ENCODE data around the gene C1orf198. TPM values are rescaled to one million over a fixed set of nuclear protein-coding genes. Genes with fewer than 3 reads are reported as not detected.

Gene C1orf198
- total RNA-seq, 1 donor from 2014 or later: 7.1 TPM

GRCh38 chr1:230913496-230913895 is 45.2 kb upstream of the C1orf198 start:
- no peaks in the 10 kb centered on the region for H3K27me3 ChIP-seq (ENCODE audit: control insufficient read depth, insufficient read depth, low read length)
- DNase-seq (ENCODE audit: low read depth) (peak; percentile 29), FAIRE-seq (no peak)
- H3K36me3 ChIP-seq (ENCODE audit: control insufficient read depth, insufficient read depth, low read length): peaks cover 3% of the 10 kb centered on the region
- no peak overlapping the region for H3K4me3 ChIP-seq (ENCODE audit: low read depth, low read length)
- TF ChIP-seq, protein P1, sequence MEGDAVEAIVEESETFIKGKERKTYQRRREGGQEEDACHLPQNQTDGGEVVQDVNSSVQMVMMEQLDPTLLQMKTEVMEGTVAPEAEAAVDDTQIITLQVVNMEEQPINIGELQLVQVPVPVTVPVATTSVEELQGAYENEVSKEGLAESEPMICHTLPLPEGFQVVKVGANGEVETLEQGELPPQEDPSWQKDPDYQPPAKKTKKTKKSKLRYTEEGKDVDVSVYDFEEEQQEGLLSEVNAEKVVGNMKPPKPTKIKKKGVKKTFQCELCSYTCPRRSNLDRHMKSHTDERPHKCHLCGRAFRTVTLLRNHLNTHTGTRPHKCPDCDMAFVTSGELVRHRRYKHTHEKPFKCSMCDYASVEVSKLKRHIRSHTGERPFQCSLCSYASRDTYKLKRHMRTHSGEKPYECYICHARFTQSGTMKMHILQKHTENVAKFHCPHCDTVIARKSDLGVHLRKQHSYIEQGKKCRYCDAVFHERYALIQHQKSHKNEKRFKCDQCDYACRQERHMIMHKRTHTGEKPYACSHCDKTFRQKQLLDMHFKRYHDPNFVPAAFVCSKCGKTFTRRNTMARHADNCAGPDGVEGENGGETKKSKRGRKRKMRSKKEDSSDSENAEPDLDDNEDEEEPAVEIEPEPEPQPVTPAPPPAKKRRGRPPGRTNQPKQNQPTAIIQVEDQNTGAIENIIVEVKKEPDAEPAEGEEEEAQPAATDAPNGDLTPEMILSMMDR (IDR thresholded peaks at IDR 0.05; ENCODE audit: insufficient read depth, low read length, severe bottlenecking): no peak

DNA sequence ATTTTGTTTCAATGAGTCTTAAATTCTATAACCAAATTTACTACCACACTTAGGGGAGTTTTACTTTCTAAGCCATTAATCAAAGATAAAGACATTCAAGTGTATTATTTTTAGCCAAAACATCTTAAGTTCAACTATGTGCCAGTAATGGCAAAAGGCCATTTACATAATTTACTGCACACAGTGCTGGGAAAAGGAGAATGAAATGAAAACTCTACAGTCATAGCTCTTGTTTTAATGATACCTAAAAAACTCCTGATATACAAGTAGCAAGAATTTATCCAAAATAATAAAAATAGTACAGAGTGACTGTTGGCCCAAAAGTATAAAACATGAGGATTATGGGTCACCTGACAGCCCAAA is 42.4 kb upstream of the C1orf198 start:
- H3K4me3 ChIP-seq (ENCODE audit: low read depth, low read length): no peak overlapping the region
- no peaks in the 10 kb centered on the region for H3K27me3 ChIP-seq (ENCODE audit: control insufficient read depth, insufficient read depth, low read length)
- peaks cover 3% of the 10 kb centered on the region for H3K36me3 ChIP-seq (ENCODE audit: control insufficient read depth, insufficient read depth, low read length)
- no peak for FAIRE-seq
- no peak for DNase-seq (ENCODE audit: low read depth)
- TF ChIP-seq, protein P1 (IDR thresholded peaks at IDR 0.05; ENCODE audit: insufficient read depth, low read length, severe bottlenecking): no peak

DNA sequence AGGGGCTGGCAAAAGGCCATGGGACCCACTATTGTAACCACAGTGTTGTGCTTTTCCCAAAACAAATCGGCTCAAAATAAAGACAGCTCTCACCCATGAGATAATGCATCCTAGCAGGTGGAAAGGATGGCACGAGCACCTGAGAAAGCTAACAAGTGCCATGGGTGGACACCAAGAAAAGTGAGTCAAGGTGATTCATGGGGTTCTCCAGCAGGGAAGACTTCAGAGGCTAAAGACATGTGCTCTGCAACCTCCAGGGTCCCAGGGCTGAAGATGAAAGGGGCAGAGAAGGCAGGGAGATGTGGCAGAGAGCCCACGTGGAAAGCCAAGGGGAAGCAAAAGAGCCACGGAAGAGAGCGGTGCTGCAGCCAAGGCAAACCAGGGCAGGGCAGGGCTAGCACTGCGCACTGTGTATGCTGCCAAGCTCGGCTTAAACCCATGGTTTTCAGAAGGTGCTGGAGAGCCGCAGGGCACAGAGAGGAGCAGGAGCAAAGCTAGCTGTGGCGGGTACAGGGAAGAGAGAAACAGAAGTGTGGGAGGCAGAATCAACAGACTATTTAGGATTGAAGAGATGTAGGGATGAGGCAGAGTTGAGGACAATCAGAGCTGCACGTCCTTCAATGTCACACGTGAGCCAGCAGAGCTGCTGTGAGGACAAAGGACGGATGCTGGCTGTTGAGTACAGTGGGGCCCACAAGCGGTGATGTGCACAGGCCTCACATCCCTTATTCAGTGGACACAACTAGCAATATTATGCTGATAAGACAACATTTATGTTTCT is 41.8 kb upstream of the C1orf198 start:
- TF ChIP-seq, protein P1 (IDR thresholded peaks at IDR 0.05; ENCODE audit: insufficient read depth, low read length, severe bottlenecking): no peak
- Histone ChIP-seq H3K36me3 (ENCODE audit: control insufficient read depth, insufficient read depth, low read length) (peaks cover 3% of the 10 kb centered on the region), H3K4me3 (ENCODE audit: low read depth, low read length) (no peak overlapping the region), H3K27me3 (ENCODE audit: control insufficient read depth, insufficient read depth, low read length) (no peaks in the 10 kb centered on the region)
- DNase-seq (ENCODE audit: low read depth): no peak
- peak; percentile 80 for FAIRE-seq

DNA sequence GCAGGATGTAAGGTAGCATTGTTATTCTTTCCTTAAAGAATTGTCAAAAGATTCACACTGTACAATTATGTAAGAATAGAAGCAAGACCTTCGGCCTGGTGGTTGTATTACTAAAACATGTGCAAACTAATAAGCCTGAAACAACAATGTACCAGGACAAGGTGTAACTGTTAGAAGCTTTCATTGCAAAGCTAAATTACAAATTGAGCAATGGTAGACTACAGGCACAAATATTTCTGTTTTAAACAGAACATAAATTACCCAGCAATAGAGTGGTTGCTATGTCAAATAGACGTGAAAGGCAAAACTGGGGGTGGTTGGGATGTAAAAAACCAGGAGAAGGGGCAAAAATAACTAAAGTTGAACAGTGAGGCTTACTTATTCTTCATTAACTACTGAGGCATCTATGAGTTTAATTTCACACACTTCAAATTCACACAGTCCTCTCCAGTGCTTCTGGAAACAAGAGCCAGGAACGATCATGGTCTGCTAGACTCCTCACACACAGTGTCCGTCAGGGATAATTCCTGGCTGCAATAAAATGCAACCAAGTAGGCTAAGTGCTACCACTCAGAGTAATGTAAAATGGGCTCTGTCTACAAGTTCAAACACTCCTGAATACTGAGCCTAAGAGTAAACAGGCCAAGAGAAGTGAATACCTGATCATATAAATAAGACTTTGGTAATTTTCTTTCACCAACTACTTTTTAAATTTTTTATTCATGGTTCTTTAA is 39.3 kb upstream of the C1orf198 start:
- H3K27me3 ChIP-seq (ENCODE audit: control insufficient read depth, insufficient read depth, low read length): no peaks in the 10 kb centered on the region
- H3K4me3 ChIP-seq (ENCODE audit: low read depth, low read length): no peak overlapping the region
- FAIRE-seq: no peak
- TF ChIP-seq, protein P1 (IDR thresholded peaks at IDR 0.05; ENCODE audit: insufficient read depth, low read length, severe bottlenecking): no peak
- peaks cover 3% of the 10 kb centered on the region for H3K36me3 ChIP-seq (ENCODE audit: control insufficient read depth, insufficient read depth, low read length)
- DNase-seq (ENCODE audit: low read depth): no peak

- H3K27me3 ChIP-seq (ENCODE audit: control insufficient read depth, insufficient read depth, low read length): no peaks in the 10 kb centered on the region
- H3K36me3 ChIP-seq (ENCODE audit: control insufficient read depth, insufficient read depth, low read length): peaks cover 3% of the 10 kb centered on the region
- TF ChIP-seq, protein P1 (IDR thresholded peaks at IDR 0.05; ENCODE audit: insufficient read depth, low read length, severe bottlenecking): no peak
- FAIRE-seq: no peak
- no peak for DNase-seq (ENCODE audit: low read depth)
- H3K4me3 ChIP-seq (ENCODE audit: low read depth, low read length): no peak overlapping the region
These were observed 37.9 kb upstream of the C1orf198 start for GRCh38 chr1:230906226-230906625.

Measured in bronchial epithelial cell (primary cell).